GM19438 (cell line): ENCODE data around the gene LAMC3.
"Not testable (repeated sequence)": the region's sequence is repeated elsewhere in the genome, so short reads cannot be mapped to it uniquely, and the experiment has no call there.

Experiments
- ATAC-seq: cut with Tn5 transposase; IDR thresholded peaks from one replicate; pipeline ENCODE4 v1.9.1; 2021; ENCODE audit warnings: low read depth; ENCODE audit not compliant: unreplicated experiment

The LAMC3 gene

DNA sequence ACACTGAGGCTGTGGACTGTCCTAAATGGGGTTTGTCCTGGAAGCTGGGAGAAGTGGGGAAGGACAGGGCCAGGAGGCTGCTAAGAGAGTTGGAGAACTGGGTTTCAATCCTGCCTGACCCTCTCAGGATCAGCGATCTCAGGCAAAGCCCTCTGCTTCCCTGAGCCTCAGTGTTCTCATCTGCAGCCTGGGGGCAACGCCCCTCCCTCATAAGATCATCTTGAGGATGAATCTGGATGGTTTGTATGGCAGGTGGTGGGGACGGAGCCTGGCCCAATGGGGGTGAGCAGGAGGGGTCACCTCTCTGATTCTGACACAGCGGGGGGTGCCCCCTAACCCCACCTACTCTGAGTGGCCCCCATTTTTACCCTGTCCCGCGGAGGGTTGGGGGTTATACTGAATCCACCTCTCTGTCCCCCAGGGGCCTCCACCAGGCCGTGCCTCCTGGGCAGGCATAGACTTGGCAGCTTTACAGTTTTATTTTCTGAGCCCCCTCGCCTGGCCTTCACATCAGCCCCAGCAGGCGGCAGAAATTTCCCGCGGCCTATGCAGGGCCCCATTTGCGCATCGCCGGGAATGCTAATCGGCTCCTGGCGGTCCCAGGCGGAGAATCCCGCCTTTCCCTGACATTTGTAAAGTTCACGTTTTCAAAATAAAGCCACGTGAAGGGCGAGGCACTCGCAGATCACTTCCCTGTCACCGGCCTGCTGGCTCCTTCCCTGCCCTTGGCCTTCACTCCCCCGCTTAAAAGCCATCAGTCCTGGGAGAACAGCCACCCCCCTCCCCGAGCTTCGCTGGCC is 17.8 kb upstream of the LAMC3 start:
- ATAC-seq, result no peak

DNA sequence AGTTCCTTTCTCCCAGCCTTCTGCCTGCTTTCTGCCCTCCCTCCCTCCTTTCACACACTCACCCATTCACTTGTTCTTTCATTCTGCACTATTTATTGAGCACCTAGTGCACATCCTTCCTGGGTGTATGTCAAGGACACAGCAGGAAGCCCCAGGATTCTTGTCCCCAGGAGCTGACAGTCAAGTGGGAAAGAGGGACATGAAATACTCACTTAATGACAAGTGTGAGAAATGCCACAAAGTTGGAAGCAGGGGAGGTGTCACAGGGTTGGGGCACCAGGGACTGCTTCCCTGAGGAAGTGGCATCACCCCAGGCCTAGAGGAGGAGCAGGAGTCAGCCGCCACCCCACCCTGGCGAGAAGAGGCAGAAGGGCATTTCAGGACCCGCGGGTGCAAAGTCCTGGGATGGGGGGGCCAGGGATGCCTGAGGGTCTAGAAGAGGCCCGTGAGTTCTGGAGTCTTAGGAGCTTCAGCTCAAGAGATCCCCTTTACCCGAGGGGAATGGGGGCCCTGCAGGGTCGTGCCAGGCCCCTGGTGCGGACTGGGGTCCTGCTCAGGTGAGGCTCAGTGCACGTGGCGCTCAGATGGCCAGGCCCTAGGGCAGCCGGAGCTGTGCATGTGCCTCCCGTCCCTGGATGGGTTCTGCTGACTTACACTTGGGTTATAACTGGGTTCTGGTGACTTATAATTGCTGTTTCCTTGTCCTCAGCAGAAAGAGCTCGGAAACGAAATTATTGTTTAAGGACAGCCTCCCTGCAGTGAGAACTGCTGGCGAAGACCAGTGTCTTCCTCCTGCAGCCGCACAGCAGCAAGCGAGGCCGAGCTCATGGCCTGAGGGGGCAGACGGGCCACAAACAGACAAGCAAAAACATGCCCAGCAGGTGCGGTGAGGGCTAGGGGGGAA is 16.9 kb upstream of the LAMC3 start:
- ATAC-seq, result no peak

DNA sequence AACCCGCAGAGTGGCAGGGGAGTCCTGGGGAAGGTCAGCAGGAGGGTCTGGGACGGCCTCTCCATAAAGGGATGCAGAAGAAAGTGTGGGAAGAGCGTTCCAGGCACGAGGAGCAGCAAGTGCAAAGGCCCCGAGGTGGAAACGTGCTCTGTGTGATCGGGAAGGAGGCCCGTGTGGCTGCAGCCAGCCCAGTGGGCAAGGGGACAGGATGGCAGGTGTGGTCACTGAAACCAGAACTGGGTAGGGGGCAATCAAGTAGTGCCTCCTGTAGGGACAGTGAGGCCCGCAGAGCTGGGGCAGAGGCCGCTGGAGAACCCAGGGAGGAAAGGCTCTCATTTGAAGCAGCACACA is 16.3 kb upstream of the LAMC3 start:
- ATAC-seq, result no peak

DNA sequence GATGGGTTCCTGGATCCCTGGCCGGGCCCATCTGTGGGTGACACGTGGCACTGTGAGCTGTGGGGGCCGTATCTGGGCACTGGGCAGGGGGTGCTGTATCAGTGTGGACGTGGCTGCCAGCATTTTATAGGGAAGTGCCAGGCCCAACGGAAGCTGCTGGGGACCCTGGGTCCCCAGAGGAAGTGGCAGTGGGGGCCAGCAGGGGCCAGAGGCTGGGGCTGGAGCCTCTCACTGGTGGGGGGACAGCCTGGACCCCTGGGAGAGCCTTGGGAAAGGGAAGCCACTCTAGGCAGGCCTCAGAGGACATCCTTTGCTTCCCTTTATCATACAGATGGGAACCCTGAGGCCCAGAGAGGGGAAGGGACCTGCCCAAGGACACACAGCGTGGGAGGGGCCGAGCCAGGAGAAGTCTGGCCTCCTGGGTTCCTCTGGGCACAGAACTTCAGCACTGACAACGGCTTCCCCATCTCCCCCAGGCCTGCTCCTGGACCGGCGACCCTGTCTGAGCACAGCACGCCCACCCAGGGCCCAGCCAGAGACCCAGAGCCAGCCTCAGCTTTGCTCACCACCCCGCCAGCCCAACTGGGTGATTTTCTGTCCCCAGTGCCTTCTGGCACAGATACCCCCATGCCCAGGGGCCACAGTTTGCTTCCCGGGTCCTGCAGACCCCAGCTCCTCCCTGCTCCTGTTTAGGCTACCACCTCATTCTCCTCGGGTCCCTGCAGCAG is 15.5 kb upstream of the LAMC3 start:
- no peak for ATAC-seq

DNA sequence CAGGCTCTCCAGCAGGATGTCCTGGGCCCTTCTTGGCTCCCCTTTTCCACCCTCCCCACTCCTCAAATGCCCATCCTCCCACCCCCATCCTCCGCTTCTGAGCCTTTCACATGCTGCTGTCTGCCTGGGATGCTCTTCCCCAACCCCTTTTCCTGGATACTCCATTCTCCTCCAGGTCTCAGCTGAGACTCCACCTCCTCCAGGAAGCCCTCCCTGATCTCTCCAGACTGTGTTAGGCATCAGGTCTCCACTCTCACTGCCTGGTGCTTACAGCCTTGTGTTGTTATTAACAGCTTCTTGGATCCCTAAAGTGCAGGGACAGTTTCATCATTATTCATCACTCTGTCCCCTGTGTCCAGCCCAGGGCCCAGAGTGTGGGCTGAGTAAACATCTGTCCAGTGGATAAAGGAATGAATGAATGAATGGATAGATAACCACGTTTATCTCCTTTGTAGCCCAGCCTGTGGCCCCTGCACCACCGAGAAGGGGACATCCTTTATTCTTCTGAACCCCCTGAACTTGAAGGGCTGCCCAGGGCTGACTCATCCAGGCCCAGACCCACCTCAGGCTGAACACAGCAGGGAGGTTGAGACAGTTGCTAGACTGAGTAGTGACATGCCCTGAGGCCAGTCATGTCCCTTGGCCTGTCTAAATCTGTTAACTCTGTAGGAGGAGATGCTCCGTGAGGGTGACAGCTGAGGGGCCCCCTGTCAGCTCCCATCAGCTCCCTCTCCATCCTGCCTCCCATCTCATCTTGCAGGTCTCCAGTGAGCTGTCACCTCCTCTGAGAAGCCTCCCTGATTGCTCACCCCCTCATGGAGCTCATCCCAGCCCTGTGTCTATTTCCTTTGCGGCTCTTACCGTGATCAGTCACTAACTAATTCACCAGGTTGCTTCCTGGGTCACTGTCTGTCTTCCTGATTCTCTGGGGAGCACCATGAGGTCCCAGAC is 14.6 kb upstream of the LAMC3 start:
- no peak for ATAC-seq

DNA sequence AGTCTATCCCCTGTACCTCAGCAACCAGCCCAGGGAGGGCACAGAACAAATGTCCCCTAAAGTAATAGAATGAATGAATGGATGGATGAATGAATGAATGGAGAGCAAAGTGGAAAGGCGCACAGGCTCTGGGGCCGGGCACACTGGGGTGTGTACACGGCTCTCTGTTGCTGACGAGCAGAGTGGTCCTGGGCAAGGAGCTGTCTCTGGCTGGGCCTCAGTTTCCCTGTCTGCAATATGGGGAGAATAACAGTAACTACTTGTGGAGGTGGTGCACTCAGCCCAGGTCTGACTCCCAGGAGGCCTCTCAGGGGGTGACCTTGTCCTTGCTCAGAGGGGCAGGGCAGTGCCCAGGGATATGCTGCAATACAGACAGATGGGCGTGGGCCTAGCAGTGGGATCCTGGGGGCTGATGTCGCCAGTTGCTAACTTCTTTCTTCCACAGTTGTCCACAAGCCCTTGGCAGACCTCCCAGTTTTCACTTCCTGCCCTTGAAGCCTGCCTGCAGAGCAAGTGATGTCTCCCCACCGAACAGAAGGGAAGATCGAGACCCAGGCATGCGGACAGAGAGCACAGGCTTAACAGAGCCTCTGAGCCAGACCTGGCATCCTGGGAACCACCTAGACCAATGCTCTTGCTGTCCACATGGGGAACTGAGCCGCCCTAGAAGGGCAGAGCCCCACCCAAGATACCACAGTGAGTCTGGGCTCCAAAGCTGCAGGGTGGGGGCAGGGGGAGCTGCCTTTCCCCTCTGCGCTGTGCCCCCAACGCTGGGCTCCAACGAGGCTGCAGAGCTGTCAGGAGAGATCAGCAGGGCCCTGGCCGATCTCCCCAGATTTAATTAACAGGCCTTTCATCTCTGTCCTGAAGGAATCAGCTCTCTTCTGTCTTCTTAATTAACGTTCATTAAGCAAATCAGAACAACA is 13.6 kb upstream of the LAMC3 start:
- ATAC-seq, result no peak

DNA sequence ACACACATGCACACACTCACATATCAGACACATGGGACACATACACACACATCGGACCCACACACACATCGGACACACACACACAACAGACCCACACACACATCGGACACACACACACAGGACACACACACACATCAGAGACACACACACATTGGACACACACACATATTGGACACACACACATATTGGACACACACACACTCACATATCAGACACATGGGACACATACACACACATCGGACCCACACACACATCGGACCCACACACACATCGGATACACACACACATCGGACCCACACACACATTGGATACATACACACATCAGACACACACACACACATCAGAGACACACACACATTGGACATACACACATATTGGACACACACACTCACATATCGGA is 12.8 kb upstream of the LAMC3 start:
- no peak for ATAC-seq

DNA sequence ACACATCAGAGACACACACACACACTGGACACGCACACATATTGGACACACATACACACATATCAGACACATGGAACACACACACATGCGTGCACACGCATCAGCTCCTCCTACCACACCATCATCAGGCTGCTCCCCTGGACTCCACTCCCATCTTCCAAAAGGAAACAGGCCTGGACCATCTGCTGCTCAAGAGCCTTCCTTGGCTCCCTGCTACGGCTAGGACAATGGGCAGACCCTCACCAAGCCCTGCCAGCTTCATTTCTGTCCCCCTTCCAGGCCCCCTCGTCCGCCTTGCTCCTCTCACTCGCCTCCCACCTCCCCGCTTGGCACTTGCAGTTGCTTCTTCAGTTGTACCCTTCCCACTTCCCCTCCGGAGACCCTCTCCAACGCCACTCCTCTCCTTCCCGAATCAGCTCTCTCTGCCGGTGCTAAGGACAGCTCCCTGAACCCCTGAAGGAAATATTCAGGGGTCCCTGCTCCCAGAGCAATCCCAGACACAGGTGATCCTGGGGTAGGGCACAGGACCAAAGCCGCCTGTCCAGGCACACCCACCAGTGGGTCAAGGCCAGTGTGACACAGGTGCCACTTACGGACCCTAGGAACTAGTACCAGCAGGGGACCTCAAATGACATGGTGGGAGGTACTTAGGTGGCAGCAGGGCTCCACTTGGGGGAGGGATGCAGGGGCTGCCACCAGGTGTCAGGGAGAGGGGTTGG is 12.1 kb upstream of the LAMC3 start:
- ATAC-seq, result no peak

DNA sequence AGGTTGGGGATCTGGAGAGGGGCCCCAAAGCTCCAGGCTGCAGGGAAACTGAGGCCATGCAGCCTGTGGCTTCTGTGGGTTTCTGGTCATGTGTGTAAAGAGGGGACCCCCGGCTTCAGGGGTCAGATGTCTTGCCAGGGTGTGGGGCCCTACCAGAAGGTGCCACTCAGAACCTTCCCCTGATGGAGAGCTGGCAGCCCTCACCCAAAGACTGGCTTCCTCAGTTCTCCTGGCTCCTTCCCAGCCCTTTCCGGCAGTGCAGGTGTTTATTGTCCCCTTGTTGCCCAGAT is 11.6 kb upstream of the LAMC3 start:
- no peak for ATAC-seq

DNA sequence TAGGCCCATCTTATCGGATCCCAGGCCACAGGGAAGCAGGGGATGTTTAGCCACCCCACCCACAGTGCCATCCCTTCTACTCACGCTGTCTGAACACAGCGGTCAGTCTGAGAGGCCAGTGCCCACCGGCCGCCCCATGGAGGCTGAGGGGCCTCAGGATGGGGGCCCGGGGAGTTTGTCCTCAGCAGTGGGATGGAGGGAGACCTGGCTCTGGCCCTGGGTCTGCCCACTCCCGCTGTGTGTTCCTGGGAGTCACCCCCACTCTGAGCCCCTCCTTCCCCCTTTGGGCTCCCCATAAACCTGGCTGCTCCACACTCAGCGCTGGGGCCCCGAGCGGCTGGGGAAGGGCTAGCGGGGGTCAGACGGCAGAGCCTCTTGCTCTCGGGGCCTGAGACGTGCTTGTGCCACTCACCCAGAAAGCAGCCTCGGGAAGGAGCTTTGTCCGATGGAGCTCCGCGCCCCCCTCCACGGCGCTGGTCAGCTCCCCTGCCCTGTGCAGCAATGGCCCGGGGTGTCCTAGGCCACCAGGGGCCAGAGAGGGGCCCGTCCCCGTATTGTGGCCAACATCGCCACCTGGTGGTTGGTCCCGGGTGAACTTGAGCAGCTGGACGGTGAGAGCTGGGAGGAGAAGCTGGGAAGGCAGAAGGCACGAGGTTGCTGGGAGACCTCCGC is 10.9 kb upstream of the LAMC3 start:
- no peak for ATAC-seq

DNA sequence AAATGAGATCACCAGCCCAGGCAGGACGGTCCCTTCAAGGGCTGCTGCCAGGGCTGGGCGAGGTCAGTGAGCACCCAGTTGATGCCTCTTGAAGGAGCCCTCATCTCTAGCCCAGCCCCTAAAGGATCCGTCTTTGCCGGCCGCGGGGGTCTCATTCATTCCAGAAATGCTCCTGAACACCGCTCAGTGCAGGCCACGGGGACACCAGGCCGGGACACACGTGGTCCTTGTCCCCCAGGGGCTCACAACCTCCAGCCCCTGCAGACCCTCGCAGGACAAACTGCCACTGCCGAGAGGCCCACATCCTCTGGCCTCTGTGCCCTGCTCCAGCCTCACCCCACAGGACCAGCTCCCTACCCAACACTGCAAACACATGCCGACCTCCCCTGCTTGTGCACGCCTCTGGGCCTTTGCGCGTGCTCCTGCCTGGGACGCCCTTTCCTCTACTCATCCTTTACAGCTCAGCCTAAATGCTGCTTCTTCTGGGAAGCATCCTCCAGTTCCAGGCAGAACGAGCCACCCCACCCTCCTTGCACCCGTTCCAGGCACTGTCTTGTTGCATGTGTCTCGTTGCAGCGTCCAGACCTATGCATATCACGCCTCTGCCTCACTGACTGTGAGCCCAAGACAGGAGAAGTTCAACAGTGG is 10.3 kb upstream of the LAMC3 start:
- no peak for ATAC-seq

DNA sequence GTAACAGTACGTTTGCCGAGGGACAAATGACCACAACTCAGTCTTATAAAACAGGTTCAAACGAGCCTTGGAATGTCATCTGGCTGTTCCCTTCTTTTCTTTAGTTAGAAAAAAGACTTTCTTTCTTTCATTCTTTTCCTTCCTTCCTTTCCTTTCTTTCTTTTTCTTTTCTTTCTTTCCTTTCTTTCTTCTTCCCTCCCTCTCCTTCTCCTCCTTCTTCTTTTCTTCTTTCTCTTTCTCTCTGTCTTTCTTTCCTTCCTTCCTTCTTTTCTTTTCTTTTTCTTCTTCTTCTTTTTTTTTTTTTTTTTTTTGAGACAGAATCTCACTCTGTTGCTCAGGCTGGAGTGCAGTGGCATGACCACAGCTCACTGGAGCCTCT is 9.7 kb upstream of the LAMC3 start:
- no peak for ATAC-seq

DNA sequence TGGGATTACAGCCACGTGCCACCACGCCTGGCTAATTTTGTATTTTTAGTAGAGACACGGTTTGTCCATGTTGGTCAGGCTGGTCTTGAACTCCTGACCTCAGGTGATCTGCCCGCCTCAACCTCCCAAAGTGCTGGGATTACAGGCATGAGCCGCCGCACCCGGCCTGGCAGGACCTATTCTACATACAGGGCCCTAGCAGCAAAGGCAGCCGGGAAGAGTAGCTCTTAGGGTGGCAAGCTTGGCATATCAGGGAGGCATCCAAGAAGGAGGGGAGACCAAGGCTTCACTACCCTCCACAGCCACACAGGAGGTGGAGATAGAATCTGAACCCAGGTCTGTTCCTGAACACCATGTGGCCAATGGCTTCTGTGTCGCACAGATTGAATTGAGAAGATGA is 8.4 kb upstream of the LAMC3 start:
- not testable (repeated sequence) for ATAC-seq

DNA sequence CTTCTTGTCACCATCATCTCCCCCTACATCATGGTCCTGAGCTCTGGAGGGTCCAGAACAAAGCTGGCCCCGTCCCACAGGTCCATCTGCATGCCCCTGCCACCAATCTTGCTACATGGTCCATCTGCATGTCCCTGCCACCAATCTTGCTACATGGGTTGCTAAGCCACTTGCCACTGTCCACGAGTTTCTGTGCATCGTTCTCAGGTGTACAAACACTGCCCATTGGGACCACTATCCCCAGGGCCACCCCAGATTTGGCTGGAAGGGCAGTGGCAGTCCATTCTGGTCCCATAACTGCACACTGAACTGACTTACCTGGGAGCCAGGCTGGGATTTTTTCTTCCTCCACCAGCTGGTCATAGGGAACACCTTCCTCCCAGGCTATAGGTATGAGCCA is 8.0 kb upstream of the LAMC3 start:
- ATAC-seq, result no peak

DNA sequence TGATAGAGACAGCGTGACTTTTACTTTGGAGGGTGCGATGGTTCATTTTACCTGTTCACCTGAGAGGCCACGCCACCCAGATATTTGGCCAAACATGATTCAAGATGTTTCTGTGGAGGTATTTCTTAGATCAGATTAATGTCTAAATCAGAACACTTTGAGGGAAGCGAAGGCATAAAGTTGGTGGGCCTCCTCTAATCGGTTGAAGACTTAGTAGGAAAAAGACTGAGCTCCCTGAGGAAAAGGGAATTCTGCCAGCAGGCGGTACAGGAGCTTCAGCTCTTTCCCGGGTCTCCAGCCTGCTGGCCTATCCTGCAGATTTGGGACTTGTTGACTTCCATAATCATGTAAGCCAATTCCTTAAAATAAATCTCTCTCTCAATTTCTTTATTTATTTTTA is 7.0 kb upstream of the LAMC3 start:
- no peak for ATAC-seq

DNA sequence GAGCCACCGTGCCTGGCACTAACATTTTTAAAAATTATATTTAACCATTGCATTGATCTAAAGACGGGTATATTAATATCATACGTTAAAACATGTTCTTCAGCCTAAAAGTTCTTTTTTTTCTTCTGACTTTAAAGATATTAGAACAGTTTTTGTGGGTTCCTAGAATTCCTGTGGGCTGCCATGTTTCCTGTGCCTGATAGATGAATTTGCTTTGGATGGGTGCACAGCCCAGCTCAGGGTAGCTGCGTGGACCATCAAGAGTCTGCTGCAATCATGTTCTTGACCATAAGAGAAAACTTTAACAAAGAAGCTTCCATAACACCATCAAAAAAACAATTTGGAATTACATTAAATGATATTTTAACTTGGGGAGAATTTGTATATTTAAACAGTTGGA is 2.4 kb upstream of the LAMC3 start:
- no peak for ATAC-seq

DNA sequence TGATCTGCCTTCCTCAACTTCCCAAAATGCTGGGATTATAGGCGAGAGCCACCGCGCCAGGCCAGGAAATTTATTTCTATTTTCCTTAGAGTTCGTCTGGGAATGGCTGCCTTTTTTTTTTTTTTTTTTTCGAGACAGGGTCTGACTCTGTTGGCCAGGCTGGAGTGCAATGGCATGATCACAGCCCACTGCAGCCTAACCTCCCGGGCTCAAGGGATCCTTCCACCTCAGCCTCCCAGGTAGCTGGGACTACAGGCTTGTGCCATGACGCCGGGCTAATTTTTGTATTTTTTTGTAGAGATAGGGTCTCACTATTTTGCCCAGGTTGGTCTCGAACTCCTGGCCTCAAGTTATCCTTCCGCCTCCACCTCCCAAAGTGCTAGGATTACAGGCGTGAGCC is 888 bp upstream of the LAMC3 start:
- ATAC-seq, result no peak

DNA sequence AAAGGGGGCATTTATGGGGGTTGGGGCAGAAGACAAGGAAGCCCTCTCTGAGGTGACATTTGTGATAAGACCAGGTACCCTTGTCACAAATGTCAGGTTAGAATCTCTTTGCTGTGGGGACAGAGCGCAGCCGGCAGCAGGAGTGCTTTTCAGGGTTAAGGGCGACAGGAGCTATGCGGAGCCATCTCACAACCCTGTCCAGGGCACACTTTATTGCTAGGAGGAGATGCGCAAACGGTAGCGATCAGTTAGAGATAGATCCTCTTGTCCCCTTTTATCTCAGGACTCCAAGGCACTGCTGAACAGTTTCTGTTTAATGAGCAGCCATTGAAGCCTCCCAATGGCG is 438 bp upstream of the LAMC3 start:
- ATAC-seq, result no peak
